Activated T-helper 1 cell treated with anti-CD3 and anti-CD28 coated beads, Interleukin-2, amount 50 U/mL, for 16 hours (primary cell): ENCODE measurements around the gene AUTS2.

ENCODE experiments used
- DNase-seq, 2 donors: peaks; one replicate each; pipeline ENCODE4 v3.0.0-alpha.2; 2020; ENCODE audit warnings: low read depth in 1 of 2, low spot score in 1 of 2

The AUTS2 gene

GRCh38 chr7:70743531-70744325, 1145.5 kb downstream of the AUTS2 start:
- DNase-seq, result no peak

DNA sequence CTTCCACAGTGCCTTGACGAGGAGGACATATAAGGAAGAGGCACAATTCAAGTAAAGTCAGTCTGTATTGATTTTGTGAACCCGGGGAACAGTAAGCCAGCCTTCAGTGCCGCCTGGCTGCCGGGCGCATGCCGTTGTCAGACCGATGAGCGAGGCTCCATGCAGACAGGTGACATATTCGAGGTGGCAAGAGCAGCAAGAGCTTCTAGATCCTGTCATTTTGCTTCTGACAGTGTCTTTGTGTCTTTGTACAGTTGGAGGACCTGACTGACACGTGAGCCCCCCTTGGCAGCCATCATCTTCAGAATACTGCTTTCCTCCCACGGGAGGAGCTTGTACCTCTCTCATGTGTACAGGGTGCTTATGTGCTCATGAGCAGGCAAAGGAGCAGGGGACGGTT, 1146.2 kb downstream of the AUTS2 start:
- no peak for DNase-seq

- no peak for DNase-seq
Measured at GRCh38 chr7:70749831-70750230, 1151.6 kb downstream of the AUTS2 start.

DNA sequence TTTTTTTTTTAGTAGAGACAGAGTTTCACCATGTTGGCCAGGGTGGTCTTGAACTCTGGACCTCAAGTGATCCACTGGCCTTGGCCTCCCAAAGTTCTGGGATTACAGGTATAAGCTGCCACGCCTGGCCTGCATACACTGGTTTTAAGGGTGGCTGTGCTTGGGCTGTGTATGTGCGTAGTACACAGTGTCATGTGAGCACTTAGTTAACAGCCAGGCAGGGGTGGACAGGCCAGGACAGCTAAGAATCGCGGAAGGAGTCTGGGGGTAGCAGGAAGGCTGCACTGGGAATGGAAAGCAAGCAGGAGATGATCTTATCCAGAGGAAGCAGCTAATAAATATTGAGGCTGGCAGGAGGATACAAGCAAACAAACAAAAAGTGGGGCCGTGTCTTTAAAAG, 1153.6 kb downstream of the AUTS2 start:
- no peak for DNase-seq

GRCh38 chr7:70752794-70753241, 1154.5 kb downstream of the AUTS2 start:
- DNase-seq, result no peak

- DNase-seq, result no peak
Measured at GRCh38 chr7:70756789-70757188, 1158.5 kb downstream of the AUTS2 start.

- no peak for DNase-seq
Measured at GRCh38 chr7:70758646-70759045, 1160.4 kb downstream of the AUTS2 start.

DNA sequence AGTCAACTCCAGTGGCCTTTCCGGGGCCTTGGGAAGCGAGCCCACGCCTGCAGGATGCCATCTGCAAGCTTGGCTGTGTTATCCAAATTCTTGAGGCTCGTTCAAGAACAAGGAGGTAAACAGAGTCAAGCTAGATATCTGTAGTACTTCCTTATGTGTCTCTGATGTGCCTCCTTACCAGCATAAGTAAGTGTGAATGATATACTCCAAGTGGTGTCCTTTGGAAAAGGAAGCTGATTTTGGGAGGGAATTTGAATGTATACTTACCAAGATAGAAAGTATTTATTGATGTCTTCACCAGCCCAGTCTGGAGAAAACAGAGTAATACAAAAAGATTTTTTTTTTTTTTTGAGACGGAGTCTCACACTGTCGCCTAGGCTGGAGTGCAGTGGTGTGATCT, 1161.4 kb downstream of the AUTS2 start:
- DNase-seq, result no peak

DNA sequence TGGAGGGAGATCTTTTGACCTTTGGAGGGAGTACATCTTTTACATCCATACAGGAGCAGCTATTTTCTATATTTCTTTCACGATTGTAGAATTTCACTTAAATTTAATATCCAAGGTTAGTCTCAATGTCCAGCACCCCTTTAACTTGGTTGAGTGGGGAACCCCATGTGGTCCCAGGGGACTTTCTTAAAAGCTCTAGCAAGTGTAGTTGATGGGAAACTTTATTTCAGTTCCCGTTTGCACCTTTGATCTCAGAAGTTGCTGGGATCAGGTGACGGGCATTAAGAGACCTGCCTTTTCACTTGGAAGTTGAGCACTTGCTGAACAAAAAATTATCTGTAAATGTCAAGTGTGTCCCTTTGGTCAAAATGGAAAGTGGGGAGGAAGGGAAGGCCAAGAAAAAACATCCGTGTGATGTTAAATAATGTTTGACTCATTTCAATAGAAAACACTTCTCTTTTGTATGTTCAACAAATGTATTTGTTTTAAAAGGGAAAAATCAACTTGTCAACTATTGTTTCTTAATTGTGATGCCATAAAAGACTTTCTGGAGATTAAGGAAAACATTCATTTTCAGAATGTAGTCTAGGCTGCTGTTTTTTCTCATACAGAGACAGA, 1163.5 kb downstream of the AUTS2 start:
- DNase-seq, result no peak

DNA sequence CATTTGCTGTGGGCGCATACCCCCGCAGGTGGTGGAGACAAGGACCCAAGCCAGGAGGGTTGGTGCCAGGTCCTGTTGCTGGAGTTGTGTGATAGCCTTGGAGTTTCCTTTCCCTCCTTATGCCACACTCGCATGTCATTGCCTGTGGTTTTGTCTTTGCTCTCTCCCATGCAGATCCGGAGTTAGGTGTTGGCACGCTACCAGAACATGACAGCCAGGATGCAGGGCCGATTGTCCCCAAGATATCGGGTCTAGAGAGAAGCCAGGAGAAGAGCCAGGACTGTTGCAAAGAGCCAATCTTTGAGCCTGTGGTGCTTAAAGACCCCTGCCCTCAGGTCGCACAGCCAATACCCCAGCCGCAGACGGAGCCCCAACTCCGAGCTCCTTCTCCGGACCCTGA, 1164.4 kb downstream of the AUTS2 start:
- no peak for DNase-seq

- DNase-seq, result peak in 1 of 2 donors; percentile 11
Measured at GRCh38 chr7:70763961-70764691, 1165.9 kb downstream of the AUTS2 start.

DNA sequence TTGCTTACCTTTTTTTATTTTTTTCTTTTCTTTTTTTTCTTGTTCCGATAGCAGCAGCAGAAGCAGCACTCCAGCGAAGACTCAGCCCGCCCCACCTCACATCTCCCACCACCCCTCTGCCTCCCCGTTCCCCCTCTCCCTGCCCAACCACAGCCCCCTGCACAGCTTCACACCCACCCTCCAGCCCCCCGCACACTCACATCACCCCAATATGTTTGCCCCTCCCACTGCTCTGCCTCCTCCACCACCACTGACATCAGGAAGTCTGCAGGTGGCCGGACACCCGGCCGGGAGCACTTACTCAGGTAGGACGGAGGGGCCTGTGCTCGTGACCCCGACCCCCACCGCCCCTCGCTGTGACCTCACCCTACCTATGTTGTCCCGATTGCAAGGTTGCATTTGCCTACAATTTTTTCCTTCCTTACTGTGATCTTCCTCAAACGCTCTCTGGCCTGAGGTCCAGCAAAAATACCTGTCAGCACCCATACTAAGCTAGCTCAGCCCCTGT, 1166.5 kb downstream of the AUTS2 start:
- no peak for DNase-seq

GRCh38 chr7:70765651-70766050, 1167.4 kb downstream of the AUTS2 start:
- DNase-seq, result no peak

GRCh38 chr7:70766109-70766508, 1167.8 kb downstream of the AUTS2 start:
- no peak for DNase-seq

DNA sequence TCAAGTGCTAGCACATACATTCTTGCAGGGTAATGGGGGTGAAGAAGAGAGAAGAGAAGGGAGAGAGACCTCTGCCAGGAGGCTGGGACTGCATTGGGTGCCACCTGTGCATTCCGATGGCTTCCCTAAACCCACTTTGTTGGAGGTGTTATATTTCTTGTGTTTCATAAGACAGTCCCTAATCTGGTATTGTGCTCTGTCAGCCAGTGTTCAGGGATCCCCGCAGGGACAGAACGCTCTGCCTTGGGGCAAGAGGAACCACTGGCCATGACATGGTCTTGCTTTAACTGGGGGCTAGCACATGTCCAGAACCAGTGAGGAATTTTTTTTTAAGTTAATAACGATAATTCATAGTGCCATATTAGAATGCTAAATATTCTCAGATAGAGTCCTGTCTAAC, 1168.4 kb downstream of the AUTS2 start:
- DNase-seq, result no peak

GRCh38 chr7:70770154-70770553, 1171.9 kb downstream of the AUTS2 start:
- no peak for DNase-seq

DNA sequence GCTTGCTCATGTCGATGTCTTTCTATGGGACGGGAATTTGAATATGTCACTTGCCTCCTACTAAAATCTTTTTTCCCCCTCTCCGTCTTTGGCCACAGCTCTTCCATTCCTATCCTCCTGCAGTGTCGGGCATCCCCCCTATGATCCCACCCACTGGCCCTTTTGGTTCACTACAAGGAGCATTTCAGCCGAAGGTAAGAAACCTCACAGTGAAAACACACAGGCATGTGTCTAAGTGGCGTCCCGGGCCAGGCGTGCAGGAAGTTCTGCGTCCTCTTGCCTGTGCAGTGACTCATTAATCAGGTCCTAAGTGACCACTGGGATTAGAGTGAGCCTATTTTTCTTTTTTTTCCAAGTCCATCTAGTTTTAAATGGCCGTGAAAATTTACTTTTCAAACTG, 1173.2 kb downstream of the AUTS2 start:
- DNase-seq, result no peak

GRCh38 chr7:70772891-70773290, 1174.6 kb downstream of the AUTS2 start:
- no peak for DNase-seq

DNA sequence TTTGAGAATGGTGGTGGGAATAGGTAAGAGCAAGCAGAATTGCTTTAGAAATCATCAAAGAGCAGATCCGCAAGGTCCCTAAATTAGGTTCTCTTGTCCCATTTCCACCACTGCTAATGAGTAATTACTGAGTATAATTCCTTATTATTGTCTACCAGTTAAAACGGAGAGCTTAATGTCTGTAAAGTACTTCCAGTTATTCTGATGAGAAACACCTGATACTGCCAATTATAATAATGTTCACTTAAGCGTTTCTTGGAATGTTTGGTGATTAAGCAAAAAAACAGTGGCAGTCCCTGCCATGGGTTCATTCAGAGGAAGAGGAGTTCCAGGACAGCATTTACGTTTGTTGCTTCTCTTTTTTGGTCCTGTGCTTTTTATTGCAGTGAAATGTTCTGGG, 1175.1 kb downstream of the AUTS2 start:
- DNase-seq, result no peak

- DNase-seq, result no peak
Measured at GRCh38 chr7:70774950-70775527, 1176.8 kb downstream of the AUTS2 start.

DNA sequence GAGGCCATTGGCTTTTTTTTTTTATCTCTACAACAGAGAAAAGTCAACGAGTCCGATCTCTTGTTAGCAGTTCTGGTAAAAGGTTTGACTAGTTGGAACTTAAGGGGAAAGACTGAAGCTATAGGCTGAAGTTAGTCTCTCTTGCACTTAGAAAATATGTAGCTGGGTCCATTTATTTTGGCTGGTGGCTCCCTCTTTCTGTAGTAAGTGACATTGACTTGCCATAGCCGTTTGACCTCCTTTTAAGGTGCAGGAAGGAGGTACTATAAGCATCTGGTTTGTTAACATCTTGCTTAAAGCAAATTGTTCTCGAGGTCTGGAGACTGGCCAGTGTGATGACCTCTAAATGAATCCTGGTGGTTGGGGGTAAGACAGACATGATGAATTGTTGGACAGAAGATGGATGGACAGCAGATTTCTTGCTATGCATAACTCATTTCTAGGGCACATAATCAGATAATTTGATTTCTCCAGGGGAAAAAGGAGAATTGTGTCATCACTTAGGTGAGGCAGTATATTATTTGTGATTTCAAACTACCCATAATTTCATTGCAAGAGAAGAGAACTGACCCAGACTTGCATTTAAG, 1177.4 kb downstream of the AUTS2 start:
- DNase-seq, result no peak
